Panc1 (cell line): ENCODE results near the gene CES3.

Experiments
- CTCF ChIP-seq: fragments of 450-650 bp; IDR thresholded peaks from 2 replicates; pipeline ENCODE4 v1.5.1; 2017; ENCODE audit warnings: mild to moderate bottlenecking
- POLR2AphosphoS5 ChIP-seq: IDR thresholded peaks from 2 replicates; pipeline ENCODE4 v1.6.1; 2012; ENCODE audit warnings: mild to moderate bottlenecking, low read depth, low read length, moderate library complexity

- TF ChIP-seq POLR2AphosphoS5 (no peak), CTCF (no peak)
Observed at GRCh38 chr16:66919569-66920298, 41.3 kb upstream of the CES3 start.
